GM18870 (cell line): ENCODE results near the gene SCO1.
"Not testable (repeated sequence)": the region's sequence is repeated elsewhere in the genome, so short reads cannot be mapped to it uniquely, and the experiment has no call there.

Source experiments
- ATAC-seq: cut with Tn5 transposase; IDR thresholded peaks from one replicate; pipeline ENCODE4 v1.9.1; 2021; ENCODE audit warnings: moderate library complexity; ENCODE audit not compliant: unreplicated experiment

The SCO1 gene

GRCh38 chr17:10697092-10698081, at the start of gene SCO1, which contains the start of gene ADPRM:
Gene SCO1, minus strand, starts transcription at chr17:10697533. Its CDS starts 26 bp downstream, at chr17:10697507.
Gene ADPRM, plus strand, starts transcription at chr17:10697594. Its CDS starts 7,333 bp downstream, at chr17:10704927.
- peak; percentile 94 for ATAC-seq

- no peak for ATAC-seq
These were observed 47.9 kb upstream of the SCO1 start for GRCh38 chr17:10745231-10745630.

- no peak for ATAC-seq
These were observed 47.2 kb upstream of the SCO1 start for GRCh38 chr17:10744501-10745000.

- no peak for ATAC-seq
These were observed 46.1 kb upstream of the SCO1 start for GRCh38 chr17:10743316-10744009.

GRCh38 chr17:10742431-10742830, 45.1 kb upstream of the SCO1 start:
- no peak for ATAC-seq

- ATAC-seq = no peak
These were observed 44.2 kb upstream of the SCO1 start for GRCh38 chr17:10741416-10742135.

GRCh38 chr17:10739386-10739785, 42.1 kb upstream of the SCO1 start:
- no peak for ATAC-seq

- ATAC-seq = no peak
These were observed 41.4 kb upstream of the SCO1 start for GRCh38 chr17:10738521-10739258.

- ATAC-seq = no peak
These were observed 40.4 kb upstream of the SCO1 start for GRCh38 chr17:10737736-10738135.

GRCh38 chr17:10737168-10737622, 39.9 kb upstream of the SCO1 start:
- ATAC-seq = no peak

GRCh38 chr17:10735821-10736220, 38.5 kb upstream of the SCO1 start:
- ATAC-seq = no peak

- ATAC-seq = no peak
These were observed 37.9 kb upstream of the SCO1 start for GRCh38 chr17:10735251-10735650.

- no peak for ATAC-seq
These were observed 36.3 kb upstream of the SCO1 start for GRCh38 chr17:10733666-10734065.

GRCh38 chr17:10732121-10732520, 34.8 kb upstream of the SCO1 start:
- not testable (repeated sequence) for ATAC-seq

- no peak for ATAC-seq
These were observed 34.1 kb upstream of the SCO1 start for GRCh38 chr17:10731408-10731879.

GRCh38 chr17:10730247-10730646, 32.9 kb upstream of the SCO1 start:
- ATAC-seq = not testable (repeated sequence)

GRCh38 chr17:10729334-10730193, 32.2 kb upstream of the SCO1 start, which contains the start of gene TMEM220:
Gene TMEM220, minus strand, starts transcription at chr17:10730023. Its CDS starts 172 bp downstream, at chr17:10729851.
- no peak for ATAC-seq

- ATAC-seq = no peak
These were observed 31.1 kb upstream of the SCO1 start for GRCh38 chr17:10728331-10728892.

GRCh38 chr17:10727192-10727591, 29.9 kb upstream of the SCO1 start:
- ATAC-seq = no peak
